Measurements from ENCODE around the gene PTPRT. TPM values are rescaled to one million over a fixed set of nuclear protein-coding genes. Genes with fewer than 3 reads are reported as not detected.

PTPRT gene
- total and polyA plus RNA-seq, 2 experiments from 2014 or later: not detected

GRCh38 chr20:42484335-42484734 is 705.4 kb downstream of the PTPRT start:
- Mint-ChIP-seq H3K36me3 (ENCODE audit: low read depth) (peaks cover 39% of the 10 kb centered on the region), H3K27ac (no peak overlapping the region), H3K27me3 (ENCODE audit: insufficient read depth, low read depth, poor library complexity) (peaks cover 3% of the 10 kb centered on the region)

More at GRCh38 chr20:42484335-42484734, 705.4 kb downstream of the PTPRT start:
- Mint-ChIP-seq H3K4me1 (no peaks in the 10 kb centered on the region), H3K4me3 (no peak overlapping the region), H3K9me3 (peaks cover 100% of the 10 kb centered on the region)
- Histone ChIP-seq H4K20me1 (replicated peaks; ENCODE audit: insufficient read depth) (no peaks in the 10 kb centered on the region), H3K79me2 (replicated peaks; ENCODE audit: insufficient read depth) (no peaks in the 10 kb centered on the region), H3K9me2 (ENCODE audit: insufficient read depth) (no peaks in the 10 kb centered on the region), H3K4me3 (no peak overlapping the region), H3F3A (replicated peaks; ENCODE audit: low read depth) (no peaks in the 10 kb centered on the region), H3K4me1 (ENCODE audit: insufficient read depth) (no peaks in the 10 kb centered on the region), H2AFZ (no peak overlapping the region), H3K36me3 (ENCODE audit: insufficient read depth) (peaks cover 10% of the 10 kb centered on the region; the same call in 1 of the 2 replicates), H3K27ac (ENCODE audit: low read depth) (no peak overlapping the region), H3K27me3 (ENCODE audit: insufficient read depth) (no peaks in the 10 kb centered on the region), H3K4me2 (no peak overlapping the region)
- no peak for DNase-seq (ENCODE audit: low spot score)
- ATAC-seq: no peak
- no peak for TF ChIP-seq ZNF462 (CRISPR knock-in tag; IDR thresholded peaks at IDR 0.05)
- no peak for TF ChIP-seq REST (IDR thresholded peaks at IDR 0.05; ENCODE audit: unreplicated experiment)
- no peak for TF ChIP-seq STAT1 (IDR thresholded peaks at IDR 0.05; ENCODE audit: unreplicated experiment)
- TF ChIP-seq ZNF114 (CRISPR knock-in tag; IDR thresholded peaks at IDR 0.05): no peak
- no peak for TF ChIP-seq POLR2AphosphoS5 (IDR thresholded peaks at IDR 0.05; ENCODE audit: low read depth)
- no peak for TF ChIP-seq NANOG (IDR thresholded peaks at IDR 0.05; ENCODE audit: borderline replicate concordance)
- no peak for TF ChIP-seq EZH2 (IDR thresholded peaks at IDR 0.05; ENCODE audit: low read depth, unreplicated experiment)
- no peak for TF ChIP-seq CTCF (conservative IDR thresholded peaks at IDR 0.05; ENCODE audit: low read depth in 2 of 2)
- TF ChIP-seq JUNB (IDR thresholded peaks at IDR 0.05; ENCODE audit: unreplicated experiment): no peak
- no peak for TF ChIP-seq ZNF331 (CRISPR knock-in tag; IDR thresholded peaks at IDR 0.05; ENCODE audit: low read depth)
- no peak for TF ChIP-seq EZH2phosphoT487 (IDR thresholded peaks at IDR 0.05; ENCODE audit: unreplicated experiment)
- no peak for TF ChIP-seq ETS1 (IDR thresholded peaks at IDR 0.05)
